Fibroblast of lung (primary cell): ENCODE measurements around the gene WNT3.

Experiments used
- EZH2 ChIP-seq: IDR thresholded peaks from 2 replicates; pipeline ENCODE4 v1.5.1; 2012; ENCODE audit warnings: low read length, control low read depth, mild to moderate bottlenecking; ENCODE audit errors: missing control alignments
- TF ChIP-seq, protein P1 (sequence below), 2 donors: IDR thresholded peaks in 1 of 2; conservative IDR thresholded peaks in 1 of 2; 1 replicate in 1 of 2; 2 replicates in 1 of 2; pipeline ENCODE4 v1.5.1; 2011 to 2012; ENCODE audit warnings: low read length in 2 of 2, control low read depth in 1 of 2, inconsistent platforms in 1 of 2, low read depth in 1 of 2, mild to moderate bottlenecking in 1 of 2

DNA sequence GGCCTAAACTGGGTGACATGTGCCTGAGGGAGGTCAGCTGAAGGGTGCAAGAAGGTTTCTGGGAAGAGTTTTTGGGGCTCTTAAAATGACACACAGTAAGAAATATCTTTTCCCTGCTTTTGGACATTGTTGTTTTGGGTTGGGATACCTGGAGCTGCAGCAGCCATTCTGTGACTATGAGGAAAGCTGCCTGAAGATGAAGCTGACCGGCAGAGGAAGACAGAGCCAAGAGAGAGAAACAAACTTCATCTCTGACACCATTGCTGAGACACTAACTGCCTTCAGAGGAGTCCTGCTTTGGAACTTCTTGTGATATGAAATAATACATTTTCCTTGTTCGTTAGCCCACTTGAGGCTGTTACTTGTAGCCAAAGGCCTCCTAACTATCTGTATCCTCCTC is 8.8 kb upstream of the WNT3 start:
- no peak for TF ChIP-seq EZH2
- TF ChIP-seq, protein P1, sequence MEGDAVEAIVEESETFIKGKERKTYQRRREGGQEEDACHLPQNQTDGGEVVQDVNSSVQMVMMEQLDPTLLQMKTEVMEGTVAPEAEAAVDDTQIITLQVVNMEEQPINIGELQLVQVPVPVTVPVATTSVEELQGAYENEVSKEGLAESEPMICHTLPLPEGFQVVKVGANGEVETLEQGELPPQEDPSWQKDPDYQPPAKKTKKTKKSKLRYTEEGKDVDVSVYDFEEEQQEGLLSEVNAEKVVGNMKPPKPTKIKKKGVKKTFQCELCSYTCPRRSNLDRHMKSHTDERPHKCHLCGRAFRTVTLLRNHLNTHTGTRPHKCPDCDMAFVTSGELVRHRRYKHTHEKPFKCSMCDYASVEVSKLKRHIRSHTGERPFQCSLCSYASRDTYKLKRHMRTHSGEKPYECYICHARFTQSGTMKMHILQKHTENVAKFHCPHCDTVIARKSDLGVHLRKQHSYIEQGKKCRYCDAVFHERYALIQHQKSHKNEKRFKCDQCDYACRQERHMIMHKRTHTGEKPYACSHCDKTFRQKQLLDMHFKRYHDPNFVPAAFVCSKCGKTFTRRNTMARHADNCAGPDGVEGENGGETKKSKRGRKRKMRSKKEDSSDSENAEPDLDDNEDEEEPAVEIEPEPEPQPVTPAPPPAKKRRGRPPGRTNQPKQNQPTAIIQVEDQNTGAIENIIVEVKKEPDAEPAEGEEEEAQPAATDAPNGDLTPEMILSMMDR (conservative IDR thresholded peaks at IDR 0.05 in 1 of 2, IDR thresholded peaks at IDR 0.05 in 1 of 2; ENCODE audit: low read depth in 1 of 2, low read length in 2 of 2) = no peak
